Measurements from ENCODE around the gene EFS.
"Not testable (repeated sequence)": the region's sequence is repeated elsewhere in the genome, so short reads cannot be mapped to it uniquely, and the experiment has no call there.

Gene EFS

GRCh38 chr14:23327947-23328744 is 36.8 kb downstream of the EFS start:
- Histone ChIP-seq H3K36me3 (ENCODE audit: control insufficient read depth in 2 of 2, insufficient read depth in 2 of 2, low read length in 2 of 2) (peaks cover 16 to 20% of the 10 kb centered on the region in 2 donors), H3K27ac (ENCODE audit: low read depth in 2 of 2, low read length in 2 of 2) (no peak overlapping the region), H3K9ac (ENCODE audit: low read depth in 1 of 2, low read length in 2 of 2) (no peak overlapping the region), H3K9me3 (ENCODE audit: control insufficient read depth in 2 of 2, low read length in 2 of 2) (no peaks in the 10 kb centered on the region), H3K27me3 (ENCODE audit: control insufficient read depth in 2 of 2, insufficient read depth in 2 of 2, low read length in 2 of 2) (no peaks in the 10 kb centered on the region), H3K4me3 (ENCODE audit: low read length in 2 of 2) (no peak overlapping the region), H3K4me1 (ENCODE audit: control insufficient read depth in 2 of 2, insufficient read depth in 2 of 2, low read length in 2 of 2) (no peaks in the 10 kb centered on the region)

- H3K36me3 ChIP-seq (ENCODE audit: control insufficient read depth in 2 of 2, insufficient read depth in 2 of 2, low read length in 2 of 2): peaks cover 16 to 21% of the 10 kb centered on the region in 2 donors
- no peak overlapping the region for H3K4me3 ChIP-seq (ENCODE audit: low read length in 2 of 2)
- H3K27ac ChIP-seq (ENCODE audit: low read depth in 2 of 2, low read length in 2 of 2): no peak overlapping the region
- H3K27me3 ChIP-seq (ENCODE audit: control insufficient read depth in 2 of 2, insufficient read depth in 2 of 2, low read length in 2 of 2): no peaks in the 10 kb centered on the region
- no peaks in the 10 kb centered on the region for H3K9me3 ChIP-seq (ENCODE audit: control insufficient read depth in 2 of 2, low read length in 2 of 2)
- peaks cover 8 to 10% of the 10 kb centered on the region in 2 donors for H3K4me1 ChIP-seq (ENCODE audit: control insufficient read depth in 2 of 2, insufficient read depth in 2 of 2, low read length in 2 of 2)
- H3K9ac ChIP-seq (ENCODE audit: low read depth in 1 of 2, low read length in 2 of 2): no peak overlapping the region
Observed at GRCh38 chr14:23326491-23327332, 38.3 kb downstream of the EFS start.

- not testable (repeated sequence) for H3K9ac ChIP-seq (ENCODE audit: low read depth in 1 of 2, low read length in 2 of 2)
Observed at GRCh38 chr14:23325746-23326145, 39.2 kb downstream of the EFS start.

GRCh38 chr14:23324993-23325392 is 40.0 kb downstream of the EFS start:
- H3K36me3 ChIP-seq (ENCODE audit: control insufficient read depth in 2 of 2, insufficient read depth in 2 of 2, low read length in 2 of 2): peaks cover 16 to 22% of the 10 kb centered on the region in 2 donors
- H3K9ac ChIP-seq (ENCODE audit: low read depth in 1 of 2, low read length in 2 of 2): no peak overlapping the region
- no peaks in the 10 kb centered on the region for H3K9me3 ChIP-seq (ENCODE audit: control insufficient read depth in 2 of 2, low read length in 2 of 2)
- no peaks in the 10 kb centered on the region for H3K27me3 ChIP-seq (ENCODE audit: control insufficient read depth in 2 of 2, insufficient read depth in 2 of 2, low read length in 2 of 2)
- H3K4me3 ChIP-seq (ENCODE audit: low read length in 2 of 2): no peak overlapping the region
- peaks cover 13 to 16% of the 10 kb centered on the region in 2 donors for H3K4me1 ChIP-seq (ENCODE audit: control insufficient read depth in 2 of 2, insufficient read depth in 2 of 2, low read length in 2 of 2)
- H3K27ac ChIP-seq (ENCODE audit: low read depth in 2 of 2, low read length in 2 of 2): no peak overlapping the region

More at GRCh38 chr14:23325746-23326145, 39.2 kb downstream of the EFS start:
- Histone ChIP-seq H3K36me3 (ENCODE audit: control insufficient read depth in 2 of 2, insufficient read depth in 2 of 2, low read length in 2 of 2) (peaks cover 16 to 21% of the 10 kb centered on the region in 2 donors), H3K4me1 (ENCODE audit: control insufficient read depth in 2 of 2, insufficient read depth in 2 of 2, low read length in 2 of 2) (peaks cover 8 to 10% of the 10 kb centered on the region in 2 donors)
- not testable (repeated sequence) for H3K9me3 ChIP-seq (ENCODE audit: control insufficient read depth in 2 of 2, low read length in 2 of 2); H3K27me3 ChIP-seq (ENCODE audit: control insufficient read depth in 2 of 2, insufficient read depth in 2 of 2, low read length in 2 of 2); H3K27ac ChIP-seq (ENCODE audit: low read depth in 2 of 2, low read length in 2 of 2); H3K4me3 ChIP-seq (ENCODE audit: low read length in 2 of 2)

- Histone ChIP-seq H3K36me3 (ENCODE audit: control insufficient read depth in 2 of 2, insufficient read depth in 2 of 2, low read length in 2 of 2) (peaks cover 16 to 24% of the 10 kb centered on the region in 2 donors), H3K9me3 (ENCODE audit: control insufficient read depth in 2 of 2, low read length in 2 of 2) (no peaks in the 10 kb centered on the region), H3K9ac (ENCODE audit: low read depth in 1 of 2, low read length in 2 of 2) (no peak overlapping the region), H3K27me3 (ENCODE audit: control insufficient read depth in 2 of 2, insufficient read depth in 2 of 2, low read length in 2 of 2) (no peaks in the 10 kb centered on the region), H3K4me1 (ENCODE audit: control insufficient read depth in 2 of 2, insufficient read depth in 2 of 2, low read length in 2 of 2) (peaks cover 13 to 16% of the 10 kb centered on the region in 2 donors), H3K4me3 (ENCODE audit: low read length in 2 of 2) (no peak overlapping the region), H3K27ac (ENCODE audit: low read depth in 2 of 2, low read length in 2 of 2) (no peak overlapping the region)
Observed at GRCh38 chr14:23324455-23324846, 40.5 kb downstream of the EFS start.

- Histone ChIP-seq H3K9me3 (ENCODE audit: control insufficient read depth in 2 of 2, low read length in 2 of 2) (no peaks in the 10 kb centered on the region), H3K27ac (ENCODE audit: low read depth in 2 of 2, low read length in 2 of 2) (no peak overlapping the region), H3K27me3 (ENCODE audit: control insufficient read depth in 2 of 2, insufficient read depth in 2 of 2, low read length in 2 of 2) (no peaks in the 10 kb centered on the region), H3K4me1 (ENCODE audit: control insufficient read depth in 2 of 2, insufficient read depth in 2 of 2, low read length in 2 of 2) (peaks cover 13 to 16% of the 10 kb centered on the region in 2 donors), H3K36me3 (ENCODE audit: control insufficient read depth in 2 of 2, insufficient read depth in 2 of 2, low read length in 2 of 2) (peaks cover 16 to 24% of the 10 kb centered on the region in 2 donors), H3K4me3 (ENCODE audit: low read length in 2 of 2) (no peak overlapping the region), H3K9ac (ENCODE audit: low read depth in 1 of 2, low read length in 2 of 2) (no peak overlapping the region)
Observed at GRCh38 chr14:23323838-23324454, 41.0 kb downstream of the EFS start.

GRCh38 chr14:23322568-23323517 is 42.1 kb downstream of the EFS start:
- peaks cover 16 to 24% of the 10 kb centered on the region in 2 donors for H3K36me3 ChIP-seq (ENCODE audit: control insufficient read depth in 2 of 2, insufficient read depth in 2 of 2, low read length in 2 of 2)
- peak overlapping the region; percentile 93 to 94 for H3K4me3 ChIP-seq (ENCODE audit: low read length in 2 of 2)
- no peaks in the 10 kb centered on the region for H3K27me3 ChIP-seq (ENCODE audit: control insufficient read depth in 2 of 2, insufficient read depth in 2 of 2, low read length in 2 of 2)
- peak overlapping the region in 1 of 2 donors; percentile 88 for H3K27ac ChIP-seq (ENCODE audit: low read depth in 2 of 2, low read length in 2 of 2)
- H3K4me1 ChIP-seq (ENCODE audit: control insufficient read depth in 2 of 2, insufficient read depth in 2 of 2, low read length in 2 of 2): peaks cover 13 to 16% of the 10 kb centered on the region in 2 donors
- H3K9ac ChIP-seq (ENCODE audit: low read depth in 1 of 2, low read length in 2 of 2): peak overlapping the region; percentile 89 to 91
- no peaks in the 10 kb centered on the region for H3K9me3 ChIP-seq (ENCODE audit: control insufficient read depth in 2 of 2, low read length in 2 of 2)

GRCh38 chr14:23321572-23322547 is 43.1 kb downstream of the EFS start:
- peaks cover 13 to 16% of the 10 kb centered on the region in 2 donors for H3K4me1 ChIP-seq (ENCODE audit: control insufficient read depth in 2 of 2, insufficient read depth in 2 of 2, low read length in 2 of 2)
- peak overlapping the region; percentile 88 for H3K27ac ChIP-seq (ENCODE audit: low read depth in 2 of 2, low read length in 2 of 2)
- H3K36me3 ChIP-seq (ENCODE audit: control insufficient read depth in 2 of 2, insufficient read depth in 2 of 2, low read length in 2 of 2): peaks cover 16 to 24% of the 10 kb centered on the region in 2 donors
- peak overlapping the region; percentile 89 to 91 for H3K9ac ChIP-seq (ENCODE audit: low read depth in 1 of 2, low read length in 2 of 2)
- peak overlapping the region; percentile 93 to 94 for H3K4me3 ChIP-seq (ENCODE audit: low read length in 2 of 2)
- H3K27me3 ChIP-seq (ENCODE audit: control insufficient read depth in 2 of 2, insufficient read depth in 2 of 2, low read length in 2 of 2): no peaks in the 10 kb centered on the region
- no peaks in the 10 kb centered on the region for H3K9me3 ChIP-seq (ENCODE audit: control insufficient read depth in 2 of 2, low read length in 2 of 2)

All from mucosa of rectum (tissue), 2 donors.